ENCODE data around the gene KCNH1. TPM values are rescaled to one million over a fixed set of nuclear protein-coding genes. Genes with fewer than 3 reads are reported as not detected.
A peak's percentile ranks its signal among the peaks of the same experiment; 100 is the strongest.

The KCNH1 gene
- total and polyA plus RNA-seq, 2 experiments from 2014 or later: 0.28 TPM; not detected in 1

- Histone ChIP-seq H3F3A (replicated peaks; ENCODE audit: low read depth) (no peaks in the 10 kb centered on the region), H3K4me1 (ENCODE audit: insufficient read depth) (no peaks in the 10 kb centered on the region), H3K79me2 (replicated peaks; ENCODE audit: insufficient read depth) (no peaks in the 10 kb centered on the region), H3K36me3 (ENCODE audit: insufficient read depth) (no peaks in the 10 kb centered on the region), H2AFZ (0 out of 2 replicates have a peak overlapping the region, but pooled peaks have one; percentile 18), H3K4me3 (no peak overlapping the region), H3K9me2 (ENCODE audit: insufficient read depth) (peaks cover 5% of the 10 kb centered on the region; the same call in 1 of the 2 replicates), H3K27ac (ENCODE audit: low read depth) (no peak overlapping the region), H4K20me1 (replicated peaks; ENCODE audit: insufficient read depth) (no peaks in the 10 kb centered on the region), H3K27me3 (ENCODE audit: insufficient read depth) (no peaks in the 10 kb centered on the region), H3K4me2 (no peak overlapping the region)
- H3K9me3 Mint-ChIP-seq: no peaks in the 10 kb centered on the region
- ATAC-seq (no peak), DNase-seq (ENCODE audit: low spot score) (no peak)
- peaks cover 11% of the 10 kb centered on the region; the same call in 2 of the 3 replicates for H3K4me1 Mint-ChIP-seq
- H3K36me3 Mint-ChIP-seq (ENCODE audit: low read depth): no peaks in the 10 kb centered on the region
- no peak overlapping the region for H3K4me3 Mint-ChIP-seq
- TF ChIP-seq EZH2 (IDR thresholded peaks at IDR 0.05; ENCODE audit: low read depth, unreplicated experiment): no peak
- no peak for TF ChIP-seq EZH2phosphoT487 (IDR thresholded peaks at IDR 0.05; ENCODE audit: unreplicated experiment)
- no peak for TF ChIP-seq JUNB (IDR thresholded peaks at IDR 0.05; ENCODE audit: unreplicated experiment)
- no peaks in the 10 kb centered on the region for H3K27me3 Mint-ChIP-seq (ENCODE audit: insufficient read depth, low read depth, poor library complexity)
- H3K27ac Mint-ChIP-seq: no peak overlapping the region
Measured at GRCh38 chr1:210815641-210816550, 318.1 kb downstream of the KCNH1 start.

GRCh38 chr1:210814382-210815123 lies 319.4 kb downstream of the KCNH1 start:
- H3K36me3 Mint-ChIP-seq (ENCODE audit: low read depth): no peaks in the 10 kb centered on the region
- no peak overlapping the region for H3K27ac Mint-ChIP-seq
- H3K9me2 ChIP-seq (ENCODE audit: insufficient read depth): peaks cover 5% of the 10 kb centered on the region; the same call in 1 of the 2 replicates
- TF ChIP-seq CTCF (conservative IDR thresholded peaks at IDR 0.05; ENCODE audit: low read depth in 2 of 2) (no peak), JUNB (IDR thresholded peaks at IDR 0.05; ENCODE audit: unreplicated experiment) (no peak), NANOG (IDR thresholded peaks at IDR 0.05; ENCODE audit: borderline replicate concordance) (no peak), ETS1 (IDR thresholded peaks at IDR 0.05) (no peak), POLR2AphosphoS5 (IDR thresholded peaks at IDR 0.05; ENCODE audit: low read depth) (no peak), EZH2 (IDR thresholded peaks at IDR 0.05; ENCODE audit: low read depth, unreplicated experiment) (no peak), ZNF331 (CRISPR knock-in tag; IDR thresholded peaks at IDR 0.05; ENCODE audit: low read depth) (no peak), CREB1 (CRISPR knock-in tag; IDR thresholded peaks at IDR 0.05; ENCODE audit: low read depth) (no peak), ZNF114 (CRISPR knock-in tag; IDR thresholded peaks at IDR 0.05) (no peak), EZH2phosphoT487 (IDR thresholded peaks at IDR 0.05; ENCODE audit: unreplicated experiment) (no peak), STAT1 (IDR thresholded peaks at IDR 0.05; ENCODE audit: unreplicated experiment) (no peak)
- H3K4me3 ChIP-seq: no peak overlapping the region
- no peaks in the 10 kb centered on the region for H3K9me3 Mint-ChIP-seq
- peak overlapping the region; percentile 44 for H2AFZ ChIP-seq
- no peaks in the 10 kb centered on the region for H3K27me3 Mint-ChIP-seq (ENCODE audit: insufficient read depth, low read depth, poor library complexity)
- H3K27ac ChIP-seq (ENCODE audit: low read depth): no peak overlapping the region
- DNase-seq (ENCODE audit: low spot score) (no peak), ATAC-seq (no peak)
- no peak overlapping the region for H3K4me3 Mint-ChIP-seq
- H3K4me1 Mint-ChIP-seq: peaks cover 11% of the 10 kb centered on the region; the same call in 2 of the 3 replicates
- H3K27me3 ChIP-seq (ENCODE audit: insufficient read depth): no peaks in the 10 kb centered on the region
- H3K4me2 ChIP-seq: no peak overlapping the region
- no peaks in the 10 kb centered on the region for H3K79me2 ChIP-seq (replicated peaks; ENCODE audit: insufficient read depth)
- H4K20me1 ChIP-seq (replicated peaks; ENCODE audit: insufficient read depth): no peaks in the 10 kb centered on the region
- no peaks in the 10 kb centered on the region for H3K36me3 ChIP-seq (ENCODE audit: insufficient read depth)
- H3K4me1 ChIP-seq (ENCODE audit: insufficient read depth): no peaks in the 10 kb centered on the region
- H3F3A ChIP-seq (replicated peaks; ENCODE audit: low read depth): no peaks in the 10 kb centered on the region

All from GM23338 (cell line).